ENCODE results near the gene ANKLE2.
"Not testable (repeated sequence)": the region's sequence is repeated elsewhere in the genome, so short reads cannot be mapped to it uniquely, and the experiment has no call there.

Gene ANKLE2

DNA sequence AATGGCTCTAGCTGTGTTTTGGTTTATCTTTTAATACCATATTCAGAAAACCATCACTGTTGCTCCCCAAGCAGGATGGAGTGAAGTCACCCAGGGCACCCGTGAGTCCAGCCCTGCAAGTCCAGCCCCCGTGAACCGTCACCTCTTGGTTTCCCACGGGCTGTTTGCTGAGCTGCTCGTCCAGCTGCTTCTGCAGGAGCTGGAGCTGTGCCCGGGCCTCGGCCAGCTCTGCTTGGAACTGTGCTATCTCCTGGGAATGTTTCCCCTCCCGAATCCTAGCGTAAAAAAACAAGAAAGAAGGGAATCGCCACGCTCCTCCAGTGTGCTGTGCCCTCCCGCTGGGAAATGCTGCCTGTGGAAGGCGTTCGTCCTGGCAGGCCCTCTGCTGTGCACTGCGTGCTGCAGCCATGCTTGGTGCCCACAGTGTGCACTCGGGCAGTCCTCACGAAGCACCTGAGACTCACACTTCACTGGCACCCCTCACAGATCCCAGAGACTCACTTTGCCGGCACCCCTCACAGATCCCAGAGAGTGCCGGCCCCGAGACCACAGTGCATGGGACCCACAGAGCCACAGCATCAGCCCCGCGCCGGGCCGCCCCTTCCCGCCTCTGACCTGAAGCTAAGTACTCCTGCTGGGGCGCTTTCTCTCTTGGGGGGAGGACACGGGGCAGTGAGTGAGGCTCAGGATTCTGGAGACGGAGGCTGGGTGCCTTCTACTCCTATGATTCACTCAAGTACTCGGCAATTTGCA lies 15.4 kb upstream of the ANKLE2 start:
- DNase-seq: no peak

DNA sequence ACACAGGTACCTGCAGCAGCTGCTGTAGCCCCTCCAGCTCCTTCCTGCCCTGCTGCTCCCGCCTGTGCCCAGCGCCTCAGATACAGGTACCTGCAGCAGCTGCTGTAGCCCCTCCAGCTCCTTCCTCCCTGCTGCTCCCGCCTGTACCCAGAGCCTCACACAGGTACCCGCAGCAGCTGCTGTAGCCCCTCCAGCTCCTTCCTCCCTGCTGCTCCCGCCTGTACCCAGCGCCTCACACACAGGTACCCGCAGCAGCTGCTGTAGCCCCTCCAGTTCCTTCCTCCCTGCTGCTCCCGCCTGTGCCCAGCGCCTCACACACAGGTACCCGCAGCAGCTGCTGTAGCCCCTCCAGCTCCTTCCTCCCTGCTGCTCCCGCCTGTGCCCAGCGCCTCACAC lies 14.6 kb upstream of the ANKLE2 start:
- DNase-seq: not testable (repeated sequence)

DNA sequence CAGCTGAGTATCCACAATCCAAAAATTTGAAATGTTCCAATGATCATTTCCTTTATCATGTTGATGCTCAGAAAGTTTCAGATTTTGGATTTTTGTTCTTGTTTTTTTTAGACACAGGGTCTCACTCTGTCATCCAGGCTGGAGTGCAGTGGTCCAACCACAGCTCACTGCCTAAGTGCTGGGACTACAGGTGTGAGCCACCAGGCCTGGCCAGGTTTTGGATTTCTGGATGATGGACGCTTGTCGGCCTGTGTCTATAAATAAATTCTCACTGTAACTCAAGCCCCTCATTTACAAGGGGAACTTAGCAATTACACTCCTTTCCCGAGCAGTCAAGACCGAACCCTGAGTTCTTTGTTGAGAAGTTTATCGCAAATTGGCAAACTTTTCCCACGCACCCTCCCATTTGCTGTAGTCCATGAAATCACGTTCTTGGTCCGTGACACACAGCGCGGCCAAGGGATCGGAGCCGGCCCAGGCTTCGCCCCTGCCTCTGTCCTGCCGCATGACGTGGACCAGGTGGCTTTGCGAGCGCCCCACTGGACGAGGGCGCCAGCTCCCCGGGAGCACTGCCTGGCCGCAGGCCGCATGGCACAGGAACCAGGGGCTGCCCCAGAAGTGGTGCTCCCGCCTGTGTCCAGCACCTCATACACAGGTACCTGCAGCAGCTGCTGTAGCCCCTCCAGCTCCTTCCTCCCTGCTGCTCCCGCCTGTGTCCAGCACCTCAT lies 14.0 kb upstream of the ANKLE2 start:
- no peak for DNase-seq

DNA sequence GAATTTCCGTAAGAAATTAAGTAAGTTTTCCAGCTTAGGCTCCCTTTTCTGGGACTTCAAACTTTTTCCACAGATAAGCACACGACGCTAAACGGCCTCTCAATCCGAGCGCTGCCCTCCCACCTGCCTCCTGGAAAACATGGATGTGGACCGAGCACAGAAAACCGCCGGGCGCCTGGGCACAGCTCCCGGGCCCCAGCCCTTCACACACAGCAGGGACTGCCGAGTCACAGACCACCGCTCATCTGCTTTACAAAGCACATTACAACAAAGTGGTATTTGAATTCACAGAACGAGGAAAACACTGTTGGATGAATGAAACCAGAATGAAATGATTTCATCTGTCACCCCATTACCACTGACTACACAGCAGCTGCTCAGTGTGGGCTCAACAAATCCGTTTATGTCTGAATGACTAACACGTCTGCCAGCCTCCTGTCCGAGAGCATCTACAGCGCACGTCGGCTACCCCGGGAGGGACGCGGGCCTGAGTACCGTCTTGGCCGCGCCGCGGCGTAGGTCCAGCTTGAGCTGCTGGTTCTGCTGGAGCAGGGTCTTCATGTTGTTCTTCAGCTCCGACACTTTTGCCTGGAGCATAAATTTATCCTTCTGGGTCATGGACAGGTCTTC lies 13.1 kb upstream of the ANKLE2 start:
- DNase-seq: no peak

DNA sequence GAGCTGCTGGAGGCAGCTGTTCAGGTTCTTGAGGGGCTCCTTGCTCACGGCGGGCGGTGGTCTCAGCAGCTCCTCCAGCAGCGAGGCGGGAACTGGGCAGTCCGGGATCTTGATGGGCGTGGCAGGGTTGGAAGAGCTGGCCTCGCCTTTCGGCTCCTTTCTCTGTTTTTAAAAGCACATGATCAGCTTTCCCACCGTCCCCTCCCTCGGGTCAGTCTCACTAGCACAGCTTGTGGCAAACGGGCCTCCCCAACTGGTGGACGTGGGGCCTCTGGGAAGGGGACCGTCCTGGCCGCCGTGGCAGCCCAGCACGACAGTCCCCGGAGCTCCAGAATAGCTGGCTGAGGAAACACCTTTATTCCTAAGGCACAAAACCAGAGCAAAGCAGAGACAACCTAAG lies 12.5 kb upstream of the ANKLE2 start:
- no peak for DNase-seq

DNA sequence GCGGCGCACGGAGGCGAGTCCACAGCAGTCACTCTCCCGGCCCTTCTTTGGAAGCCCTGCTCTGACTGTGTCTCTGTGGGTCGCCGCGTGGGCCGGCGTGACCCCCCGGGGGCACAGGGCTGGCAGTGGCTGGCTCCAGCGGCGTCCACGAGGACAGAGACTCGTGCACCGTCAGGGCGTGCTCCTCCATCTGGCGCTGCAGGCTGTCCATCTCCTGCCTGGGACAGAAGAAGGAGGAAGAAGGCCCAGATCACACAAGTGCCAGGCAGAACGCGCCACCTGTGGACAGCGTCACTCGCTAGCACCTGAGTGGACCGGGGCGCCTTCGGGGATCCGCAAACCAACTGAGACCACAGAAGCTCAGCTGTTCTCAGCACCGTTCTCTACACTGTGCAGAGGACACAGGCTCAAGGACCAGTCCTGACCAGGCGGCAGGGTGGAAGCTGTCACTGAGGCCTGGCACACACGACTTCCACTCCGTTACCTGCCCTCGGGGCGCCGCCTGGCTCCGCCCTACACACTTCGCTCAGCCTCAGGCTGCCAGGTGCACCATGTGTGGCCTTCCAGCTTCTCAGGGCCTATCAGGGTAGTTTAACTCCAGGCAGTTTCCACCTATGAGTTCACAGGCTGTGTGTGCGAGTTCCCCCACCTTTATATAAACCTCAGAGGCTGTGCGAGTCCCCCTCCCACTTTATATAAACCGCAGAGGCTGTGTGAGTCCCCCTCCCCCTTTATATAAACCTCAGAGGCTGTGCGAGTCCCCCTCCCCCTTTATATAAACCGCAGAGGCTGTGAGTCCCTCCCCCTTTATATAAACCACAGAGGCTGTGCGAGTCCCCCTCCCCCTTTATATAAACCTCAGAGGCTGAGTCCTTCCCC lies 11.7 kb upstream of the ANKLE2 start:
- no peak for DNase-seq

DNA sequence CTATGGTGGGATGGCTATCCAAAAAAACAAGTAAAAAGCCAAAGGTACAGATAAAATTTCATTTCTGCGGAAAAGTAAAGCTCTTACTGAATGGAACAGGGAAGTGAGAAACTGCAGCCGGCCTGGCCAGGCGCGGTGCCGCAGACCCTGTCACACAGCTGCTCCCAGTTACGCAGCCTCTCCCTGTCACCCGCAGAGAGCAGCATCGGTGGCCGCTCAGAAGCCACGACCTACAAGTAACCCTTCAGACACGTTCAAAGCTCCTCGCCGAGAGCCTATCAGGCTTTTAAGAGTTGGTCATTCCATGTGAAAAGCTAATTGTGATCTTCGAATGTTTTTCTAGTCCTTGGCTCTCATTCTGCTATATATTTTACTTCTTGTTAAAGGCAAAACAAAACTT lies 11.0 kb upstream of the ANKLE2 start:
- DNase-seq: no peak

DNA sequence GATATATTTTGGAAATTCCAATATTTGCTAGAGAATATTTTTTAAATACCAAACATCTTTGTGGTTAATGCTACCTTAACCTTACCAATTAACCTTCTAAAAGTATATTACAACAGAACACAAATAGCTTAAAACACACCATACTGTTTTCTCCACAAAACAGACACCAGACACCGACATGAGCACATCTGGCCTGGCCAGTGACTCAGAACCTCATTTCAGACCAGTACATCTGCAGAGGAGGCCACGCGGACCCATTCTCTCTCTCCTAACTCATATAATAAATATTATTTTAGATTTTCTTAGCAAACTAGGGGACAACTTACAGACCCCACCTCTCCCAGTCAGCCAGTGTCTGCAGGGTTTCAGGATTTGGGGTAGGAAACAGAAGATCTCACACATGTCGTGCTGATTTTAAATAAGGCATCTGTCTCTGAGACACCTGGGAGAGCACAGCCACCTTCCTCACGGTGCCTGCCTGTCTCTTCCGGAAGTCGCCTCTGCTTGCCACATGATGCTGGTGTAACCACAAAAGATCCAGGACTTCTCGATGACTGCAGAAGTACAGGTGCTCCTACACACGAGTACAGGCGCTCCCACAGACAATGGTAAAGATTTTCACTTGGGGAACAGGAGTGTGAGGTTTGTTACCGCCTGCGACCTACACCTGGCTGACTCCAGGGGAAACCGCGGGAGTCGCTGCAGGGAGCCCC lies 9.7 kb upstream of the ANKLE2 start:
- peak; percentile 60 for DNase-seq

DNA sequence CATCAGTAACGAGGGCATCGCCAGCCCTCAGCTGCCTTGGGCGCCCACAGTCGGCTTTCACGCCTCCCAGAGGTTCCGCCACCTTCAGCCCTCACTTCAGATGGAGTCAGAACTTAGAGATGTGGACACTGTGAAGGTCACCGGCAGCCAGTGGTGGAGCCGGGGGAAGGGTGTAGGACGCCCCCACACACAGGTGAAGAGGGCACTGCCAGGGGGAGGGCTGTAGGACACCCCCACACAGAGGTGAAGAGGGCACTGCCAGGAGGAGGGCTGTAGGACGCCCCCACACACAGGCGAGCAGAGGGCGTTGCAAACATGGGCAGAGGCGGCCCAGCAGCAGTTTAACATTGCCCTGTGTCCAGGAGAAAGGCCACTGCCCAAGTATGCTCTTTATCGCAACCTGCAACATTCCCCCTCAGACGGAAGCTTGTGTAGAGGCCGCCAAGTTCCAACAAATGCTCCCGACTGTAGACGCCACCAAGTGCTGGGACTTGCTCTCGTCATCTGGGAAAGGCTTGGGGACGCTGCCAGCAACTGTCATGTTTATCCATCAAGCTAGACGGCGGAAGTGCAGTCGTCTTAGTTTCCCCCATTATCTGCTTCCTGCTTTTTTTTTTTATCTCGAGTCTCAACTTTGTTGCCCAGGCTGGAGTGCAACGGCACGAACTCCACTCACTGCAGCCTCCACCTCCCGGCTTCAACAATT lies 4.9 kb upstream of the ANKLE2 start:
- DNase-seq: no peak

DNA sequence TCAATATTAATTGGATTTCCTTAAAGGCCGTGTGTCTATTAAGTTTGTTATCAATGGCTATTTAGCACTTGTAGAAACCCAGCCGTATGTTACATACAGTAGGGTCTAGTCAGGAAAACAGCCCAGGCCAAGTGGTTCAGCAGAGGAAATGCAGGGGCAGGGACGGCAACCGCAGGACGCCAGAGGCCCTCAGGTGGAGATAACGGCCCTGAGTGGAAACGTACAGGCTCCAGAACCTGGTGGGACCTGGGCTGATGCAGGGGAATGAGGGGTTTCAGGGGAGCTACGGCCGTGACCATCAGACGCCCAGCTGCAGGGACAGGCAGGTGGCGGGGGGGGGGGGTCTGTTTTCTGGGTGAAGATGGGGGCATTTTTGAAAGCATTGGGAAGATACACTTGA lies 3.7 kb upstream of the ANKLE2 start:
- no peak for DNase-seq

DNA sequence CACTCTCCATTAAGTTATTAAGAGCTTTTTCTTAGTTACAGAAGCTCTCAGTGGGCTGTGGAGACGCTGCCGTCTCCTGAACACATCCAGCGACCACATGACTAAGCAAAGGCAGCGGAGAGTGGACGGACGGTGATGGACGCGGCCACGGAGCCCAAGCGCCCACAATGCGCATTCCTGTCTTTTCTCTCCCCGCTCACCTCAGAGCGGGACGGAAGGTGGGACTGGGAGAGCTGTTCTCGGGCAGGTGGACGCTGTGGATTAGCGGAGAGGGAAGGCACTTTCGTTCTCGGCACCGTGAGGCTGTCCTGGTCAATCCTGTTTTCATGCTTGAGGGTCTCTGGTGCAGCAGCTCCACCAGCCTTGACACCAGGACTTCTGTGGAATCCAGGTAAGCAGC lies 2.6 kb upstream of the ANKLE2 start:
- DNase-seq: no peak

DNA sequence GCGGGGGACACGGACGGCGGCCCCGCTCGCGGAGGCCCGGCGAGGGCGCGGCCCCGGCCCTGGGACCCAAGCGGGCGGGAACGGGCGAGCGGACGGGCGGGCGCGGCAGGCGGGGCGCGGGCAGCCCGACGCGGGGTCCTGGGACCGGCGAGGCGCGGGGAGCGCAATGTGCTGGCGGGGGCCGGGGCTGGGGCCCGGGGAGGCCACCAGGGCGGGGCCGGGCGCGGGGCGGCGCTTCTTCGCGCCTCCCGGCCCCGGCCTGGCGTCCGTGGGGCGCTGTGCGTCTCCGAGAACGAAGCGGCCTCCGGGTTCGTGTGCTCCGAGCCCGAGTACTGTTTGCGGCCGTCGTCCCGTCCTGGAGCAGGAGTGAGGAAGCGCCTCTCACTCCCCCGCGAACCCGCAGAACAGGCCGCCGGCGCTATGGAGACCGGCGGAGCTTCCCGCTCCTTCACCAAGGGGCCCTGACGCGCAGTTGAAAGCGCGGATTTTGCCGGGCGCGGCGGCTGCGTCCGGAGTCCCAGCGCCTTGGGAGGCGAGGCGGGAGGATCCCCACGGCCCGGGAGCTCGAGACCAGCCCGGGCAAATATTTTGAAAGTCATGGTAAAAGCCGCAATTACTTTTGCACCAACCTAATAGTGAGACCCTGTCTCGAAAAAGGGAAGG lies 420 bp upstream of the ANKLE2 start:
- DNase-seq: peak; percentile 90

DNA sequence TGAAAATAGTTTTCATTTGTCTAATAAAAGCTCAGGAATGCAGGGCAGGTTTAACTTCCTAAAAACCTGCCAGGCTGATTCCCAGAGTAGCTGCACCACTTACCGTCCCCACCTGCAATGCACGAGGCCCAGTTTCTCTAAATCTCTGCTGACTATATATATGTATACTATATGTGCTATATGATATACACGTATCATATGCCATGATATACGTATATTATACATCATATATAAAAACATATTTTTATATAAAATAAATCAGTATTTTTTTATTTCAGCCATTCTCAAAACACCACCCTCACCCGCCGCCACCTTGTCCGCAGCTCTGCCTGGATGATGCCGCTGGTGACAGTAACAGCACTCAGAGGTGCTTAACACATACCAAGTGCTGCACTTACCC lies 2.3 kb downstream of the ANKLE2 start:
- DNase-seq: no peak

DNA sequence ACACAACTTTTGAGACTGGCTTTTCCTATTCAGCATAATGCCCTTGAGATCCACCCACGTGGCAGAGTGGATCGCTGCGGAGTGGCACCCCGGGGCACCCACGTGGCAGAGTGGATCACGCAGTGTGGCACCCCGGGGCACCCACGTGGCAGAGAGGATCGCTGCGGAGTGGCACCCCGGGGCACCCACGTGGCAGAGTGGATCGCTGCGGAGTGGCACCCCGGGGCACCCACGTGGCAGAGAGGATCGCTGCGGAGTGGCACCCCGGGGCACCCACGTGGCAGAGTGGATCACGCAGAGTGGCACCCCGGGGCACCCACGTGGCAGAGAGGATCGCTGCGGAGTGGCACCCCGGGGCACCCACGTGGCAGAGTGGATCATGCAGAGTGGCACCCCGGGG lies 2.8 kb downstream of the ANKLE2 start:
- DNase-seq: not testable (repeated sequence)

DNA sequence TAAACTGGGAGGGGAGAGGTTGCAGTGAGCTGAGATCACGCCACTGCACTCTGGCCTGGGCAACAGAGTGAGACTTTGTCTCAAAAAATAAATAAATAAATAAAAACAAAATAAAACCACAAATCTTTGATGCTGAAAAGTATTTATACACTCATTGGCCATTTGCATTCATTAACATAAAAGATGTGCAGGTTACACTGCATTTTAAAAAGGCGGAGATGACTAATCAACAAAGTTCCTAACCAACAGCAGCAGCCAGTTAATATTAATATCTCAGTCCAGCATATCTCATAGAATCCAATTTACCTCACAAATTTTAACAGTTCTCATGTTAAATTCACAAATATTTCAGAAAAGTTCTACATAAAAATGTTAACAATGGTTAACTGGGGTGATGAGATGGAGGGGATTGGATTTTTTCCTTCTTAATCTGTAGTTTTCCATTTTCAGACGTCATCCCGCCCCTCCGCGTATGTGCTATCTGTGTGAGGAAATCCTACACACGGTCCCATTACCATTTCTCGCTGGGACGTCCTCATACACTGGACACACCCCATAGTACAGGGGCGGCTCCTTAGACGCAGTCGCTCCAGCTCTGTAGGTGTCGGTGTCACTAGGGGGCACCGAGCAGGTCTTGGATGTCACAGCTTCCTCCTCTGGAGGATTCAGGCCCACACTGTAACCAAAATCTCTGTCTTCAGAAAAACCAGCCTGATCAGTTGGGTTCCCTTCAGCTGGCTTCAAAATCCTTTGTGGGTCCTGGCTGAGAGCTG lies 7.3 kb downstream of the ANKLE2 start:
- no peak for DNase-seq

DNA sequence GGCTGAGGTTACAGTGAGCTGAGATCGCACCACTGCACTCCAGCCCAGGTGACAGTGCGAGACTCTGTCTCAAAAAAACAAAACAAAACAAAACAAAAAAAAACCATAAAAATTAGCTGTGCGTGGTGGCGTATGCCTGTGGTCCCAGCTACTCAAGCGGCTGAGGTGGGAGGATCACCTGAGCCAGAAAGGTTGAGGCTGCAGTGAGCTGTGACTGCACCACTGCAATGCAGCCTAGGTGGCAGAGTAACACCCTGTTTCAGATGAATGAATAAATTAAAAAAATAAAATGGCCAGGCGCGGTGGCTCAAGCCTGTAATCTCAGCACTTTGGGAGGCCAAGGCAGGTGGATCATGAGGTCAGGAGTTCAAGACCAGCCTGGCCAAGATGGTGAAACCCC lies 8.0 kb downstream of the ANKLE2 start:
- not testable (repeated sequence) for DNase-seq

DNA sequence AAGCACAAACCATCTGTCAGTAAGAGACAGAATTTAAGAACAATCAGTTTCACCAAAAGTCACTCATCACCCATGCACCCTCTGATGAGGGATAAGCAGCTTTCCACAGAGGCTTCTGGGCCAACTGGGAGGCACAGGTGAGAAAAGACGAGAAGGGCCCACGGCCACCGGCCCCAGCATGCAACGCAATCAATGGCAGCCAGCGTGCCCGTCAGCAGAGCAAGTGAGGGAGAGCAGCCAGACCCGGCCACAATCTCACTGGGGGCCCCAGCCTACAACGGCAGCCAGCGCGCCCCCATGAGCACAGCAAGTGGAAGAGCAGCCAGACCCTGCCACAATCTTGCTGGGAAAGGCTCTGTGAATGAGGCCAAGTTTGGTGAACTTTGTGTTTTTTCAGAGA lies 13.3 kb downstream of the ANKLE2 start:
- DNase-seq: no peak

DNA sequence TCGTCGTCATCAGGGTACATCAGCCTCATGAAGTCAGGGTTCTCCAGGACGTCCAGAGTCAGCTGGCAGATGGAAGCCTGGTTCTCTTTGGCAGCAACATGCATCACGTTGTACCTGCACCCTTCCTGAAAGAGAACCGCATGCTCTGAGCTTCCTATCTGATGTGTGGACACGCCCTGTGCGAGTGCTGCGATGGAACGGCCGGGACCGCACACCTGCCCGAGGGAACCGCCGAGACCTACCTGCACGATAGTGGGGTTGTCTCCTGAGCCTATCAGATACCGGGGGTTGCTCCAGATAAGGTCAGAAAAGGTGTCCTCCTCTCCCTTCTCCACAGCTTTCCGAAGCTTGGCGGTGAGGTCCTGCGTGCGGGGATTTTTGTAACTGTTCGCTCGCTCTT lies 13.7 kb downstream of the ANKLE2 start:
- no peak for DNase-seq

DNA sequence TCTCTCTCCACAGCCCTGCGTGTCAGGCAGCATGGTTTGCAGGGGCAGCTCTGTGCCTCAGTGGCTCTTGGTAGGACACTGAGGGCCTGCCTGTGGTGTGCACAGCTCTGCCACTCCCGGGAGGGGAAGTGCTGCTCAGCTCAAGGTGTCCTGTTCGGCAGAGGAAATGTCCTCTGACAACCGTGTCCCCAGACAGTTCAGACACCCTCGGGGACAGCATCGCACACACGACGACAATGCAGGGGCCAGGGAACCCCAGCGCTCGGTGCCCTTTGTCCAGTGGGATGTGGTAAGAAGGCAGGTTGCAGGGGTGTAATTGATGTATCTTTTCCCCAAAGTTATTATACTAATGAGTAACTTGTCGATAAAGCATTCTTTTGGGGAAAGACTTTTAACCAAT lies 14.2 kb downstream of the ANKLE2 start:
- no peak for DNase-seq

DNA sequence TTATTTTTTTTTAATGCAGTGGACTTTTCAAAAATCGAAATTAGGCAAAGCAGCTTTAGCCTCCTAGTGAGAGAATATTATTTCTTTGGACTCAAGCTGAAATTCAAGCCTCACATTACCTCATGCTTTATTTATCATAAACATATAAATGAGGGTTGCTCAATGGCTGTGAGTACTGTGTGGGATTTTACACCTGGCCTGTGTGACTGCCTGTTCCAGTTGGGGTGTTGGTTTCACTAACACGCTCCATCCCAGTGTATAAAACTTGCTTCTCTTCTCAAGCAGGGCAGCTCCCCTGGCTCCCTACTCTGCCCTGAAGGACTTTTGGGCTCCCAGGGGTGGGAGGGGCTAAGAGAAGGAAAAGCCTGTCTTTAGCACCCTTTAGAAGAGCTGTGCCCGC lies 15.0 kb downstream of the ANKLE2 start:
- DNase-seq: no peak

DNA sequence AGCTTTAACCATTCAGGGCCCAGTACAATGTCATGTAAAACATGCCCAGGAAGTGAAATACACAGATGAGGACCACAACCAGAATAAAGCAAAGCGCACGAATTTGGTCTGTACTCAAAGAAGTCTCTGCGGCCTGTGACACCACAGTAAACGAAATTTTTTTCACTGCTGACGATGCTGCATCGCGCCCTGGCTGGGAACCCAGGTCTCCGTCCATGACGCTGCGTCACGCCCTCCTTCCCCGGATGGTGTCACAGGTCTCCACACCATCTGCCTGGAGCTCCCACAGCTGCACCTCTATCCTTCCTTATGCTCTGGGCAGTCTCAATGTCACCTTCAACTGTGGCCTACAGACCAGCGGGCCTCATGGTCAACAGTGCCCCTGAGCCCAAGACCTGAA lies 17.8 kb downstream of the ANKLE2 start:
- no peak for DNase-seq
